ENCODE measurements around the gene RTN1.
"Not testable (repeated sequence)": the region's sequence is repeated elsewhere in the genome, so short reads cannot be mapped to it uniquely, and the experiment has no call there.

The RTN1 gene

DNA sequence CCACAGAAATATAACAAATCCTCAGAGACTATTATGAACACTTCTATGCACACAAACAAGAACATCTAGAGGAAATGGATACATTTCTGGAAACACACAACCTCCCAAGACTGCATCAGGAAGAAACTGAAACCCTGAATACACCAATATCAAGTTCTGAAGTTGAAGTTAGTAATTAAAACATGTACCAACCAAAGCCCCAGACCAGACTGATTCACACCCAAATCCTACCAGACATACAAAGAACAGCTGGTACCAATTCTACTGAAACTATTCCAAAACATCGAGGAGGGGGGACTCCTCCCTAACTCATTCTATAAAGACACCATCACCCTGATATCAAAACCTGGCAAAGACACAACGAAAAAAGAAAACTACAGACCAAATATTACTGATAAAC is 179.3 kb downstream of the RTN1 start:
- DNase-seq = no peak

DNA sequence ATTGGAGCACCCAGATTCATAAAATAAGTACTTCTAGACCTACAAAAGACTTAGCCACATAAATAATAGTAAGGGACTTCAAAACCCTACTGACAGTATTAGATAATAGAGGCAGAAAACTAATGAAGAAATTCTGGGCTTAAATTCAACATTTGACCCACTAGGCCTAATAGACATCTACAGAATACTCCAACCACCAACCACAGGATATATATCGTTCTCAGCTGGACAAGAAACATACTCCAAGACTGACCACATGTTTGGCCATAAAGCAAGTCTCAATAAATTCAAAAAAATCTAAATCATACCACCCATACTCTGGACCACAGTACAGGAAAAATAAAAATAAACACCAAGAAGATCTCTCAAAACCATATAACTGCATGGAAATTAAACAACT is 180.2 kb downstream of the RTN1 start:
- DNase-seq = no peak

DNA sequence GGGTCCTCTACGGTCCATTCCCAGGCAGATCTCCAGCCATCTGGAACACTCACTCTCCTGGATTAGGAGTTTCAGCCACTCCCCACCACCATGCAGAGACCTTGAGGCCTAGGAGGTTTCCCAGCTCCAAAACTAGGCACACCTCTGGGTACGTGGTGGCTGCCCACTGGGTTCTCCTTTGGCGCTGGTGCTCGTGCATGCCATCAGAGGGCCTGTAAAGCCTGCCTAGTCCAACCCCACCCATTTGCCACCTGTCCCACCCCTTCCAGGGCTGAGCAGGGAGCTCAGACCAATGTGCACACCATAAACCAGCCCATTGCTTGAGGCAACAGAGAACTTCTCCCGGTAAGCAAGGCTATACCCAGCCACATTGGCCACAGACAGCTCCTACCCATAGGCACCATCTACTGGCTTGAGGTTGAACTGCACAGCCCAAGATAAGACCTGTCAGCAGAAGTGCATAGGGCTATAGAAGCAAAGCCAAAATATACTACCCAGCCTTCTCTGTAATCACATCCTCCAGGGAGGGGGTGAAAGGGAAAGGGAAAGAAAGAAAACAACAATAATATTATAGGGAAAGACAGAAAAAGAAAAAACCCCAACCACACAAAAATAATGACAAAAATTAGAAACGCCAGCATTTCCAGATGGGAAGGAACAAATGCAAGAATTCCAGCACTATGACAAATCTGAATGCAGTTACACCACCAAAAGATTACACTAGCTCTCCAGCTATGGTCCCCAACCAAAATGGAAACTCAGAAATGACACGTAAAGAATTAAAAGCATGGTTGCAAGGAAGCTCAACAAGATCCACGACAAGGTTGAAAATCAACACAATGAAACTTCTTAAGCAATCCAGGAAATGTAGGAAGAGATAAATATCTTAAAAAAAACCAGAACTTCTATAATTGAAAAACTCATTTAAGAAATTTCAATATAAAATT is 182.1 kb downstream of the RTN1 start:
- peak; percentile 46 for DNase-seq

DNA sequence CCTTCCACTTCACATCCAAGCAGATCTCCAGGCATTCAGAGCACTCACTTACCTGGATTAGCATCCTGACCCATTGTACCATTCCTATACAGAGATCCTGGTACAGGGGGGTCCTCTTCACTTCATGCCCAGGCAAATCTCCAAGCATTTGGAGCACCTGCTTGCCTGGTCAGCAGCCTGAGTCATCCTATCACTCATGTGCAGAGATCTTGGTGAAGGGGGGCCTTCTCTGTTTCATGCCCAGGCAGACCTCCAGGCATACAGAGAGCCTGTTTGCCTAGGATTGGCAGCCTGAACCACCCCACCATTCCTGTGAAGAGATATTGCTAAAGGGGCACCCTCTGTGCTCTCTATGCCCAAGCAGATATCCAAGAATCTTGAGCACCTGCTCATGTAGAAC is 182.9 kb downstream of the RTN1 start:
- DNase-seq = no peak

DNA sequence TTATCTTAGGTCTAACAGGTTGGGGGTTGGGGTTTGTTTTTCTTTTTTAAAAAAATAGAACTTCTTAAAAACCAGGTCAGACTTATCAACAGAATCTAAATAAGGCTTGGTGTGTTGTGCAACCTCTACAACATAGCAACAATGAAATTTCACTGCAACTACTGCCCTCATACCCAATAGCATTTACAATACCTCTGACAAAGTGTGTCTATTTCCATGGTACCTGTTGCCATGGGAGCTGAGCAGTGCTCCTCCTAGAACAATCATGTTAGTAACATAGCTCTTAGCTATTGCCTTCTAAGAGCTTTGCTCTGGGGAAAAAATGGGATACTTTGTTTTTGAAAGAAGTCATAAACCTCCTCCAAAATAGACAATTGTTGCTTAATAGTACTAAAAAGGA is 190.7 kb downstream of the RTN1 start:
- DNase-seq = peak; percentile 36

DNA sequence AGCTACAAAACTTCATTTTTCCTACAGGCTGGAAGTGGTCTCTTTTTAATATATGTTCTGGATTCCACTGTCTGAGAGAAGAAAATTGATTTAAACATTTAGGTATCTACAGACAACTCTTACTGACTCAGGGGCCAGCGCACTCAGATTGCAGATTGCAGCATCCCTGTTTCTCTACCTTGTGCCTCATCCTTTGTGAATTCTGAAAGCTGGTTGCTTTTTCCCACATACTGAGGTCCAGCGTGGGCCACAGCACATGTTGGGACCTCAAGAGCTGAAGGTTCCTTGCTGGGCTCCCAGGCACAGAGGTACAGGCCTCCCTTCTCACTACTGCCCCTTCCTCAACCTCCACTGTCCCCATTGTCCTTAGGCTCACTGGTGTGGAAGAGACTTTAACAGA is 192.2 kb downstream of the RTN1 start:
- DNase-seq = peak; percentile 31

DNA sequence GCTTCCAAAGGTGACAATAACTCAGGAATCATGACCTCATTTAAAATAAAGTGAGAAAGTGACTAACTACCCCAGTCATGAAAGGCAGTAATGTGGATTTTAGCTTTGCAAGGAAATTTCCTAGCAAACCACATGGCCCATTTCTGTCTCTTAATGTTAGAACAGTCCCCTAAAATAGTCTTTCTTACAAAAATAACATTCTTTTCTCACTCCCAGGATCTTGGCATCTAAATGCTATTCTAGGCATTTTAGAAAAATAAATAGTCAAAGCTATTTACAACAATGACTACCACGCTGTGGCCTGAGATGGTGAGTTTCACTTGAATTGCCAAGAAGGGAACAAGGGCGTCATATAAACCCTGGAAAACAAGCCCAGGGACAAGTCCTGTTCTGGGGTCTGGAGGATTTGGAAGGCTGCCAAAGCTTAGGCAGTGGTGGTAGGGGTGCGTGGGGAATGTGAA is 192.8 kb downstream of the RTN1 start:
- DNase-seq = peak; percentile 76

DNA sequence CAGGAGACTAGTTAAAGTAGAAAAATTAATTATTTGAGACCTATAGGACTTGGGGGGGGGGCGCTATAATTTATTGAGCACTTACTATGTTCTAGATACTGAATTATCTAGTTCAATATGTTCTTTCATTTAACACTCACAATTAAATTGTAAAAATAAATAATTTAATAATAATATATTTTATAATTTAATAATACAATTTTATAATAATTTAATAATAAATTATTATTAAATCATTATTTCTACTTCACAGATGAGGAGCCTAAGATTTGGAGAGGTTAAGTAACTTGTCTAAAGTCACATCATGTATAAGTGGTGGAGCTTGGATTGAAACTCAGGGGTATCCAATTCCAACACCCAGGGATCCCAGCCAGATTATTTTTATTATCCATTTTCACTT is 195.2 kb downstream of the RTN1 start:
- no peak for DNase-seq

DNA sequence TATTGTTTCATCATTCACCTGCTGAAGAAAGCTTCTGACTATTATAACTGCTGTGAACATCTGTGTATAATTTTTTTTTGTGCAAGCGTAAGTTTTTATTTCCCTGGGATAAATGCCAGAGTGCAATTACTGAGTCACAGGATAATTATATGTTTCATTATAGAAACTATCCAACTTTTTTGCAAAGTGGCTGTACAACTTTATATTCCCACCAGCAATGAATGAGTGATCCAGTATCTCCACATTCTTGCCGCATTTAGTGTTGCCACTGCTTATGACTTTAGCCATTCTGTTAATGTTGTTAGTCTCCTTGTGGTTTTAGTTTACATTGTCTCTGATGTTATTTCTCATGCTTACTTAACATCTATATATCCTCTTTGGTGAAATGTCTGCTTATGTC is 205.8 kb downstream of the RTN1 start:
- no peak for DNase-seq

DNA sequence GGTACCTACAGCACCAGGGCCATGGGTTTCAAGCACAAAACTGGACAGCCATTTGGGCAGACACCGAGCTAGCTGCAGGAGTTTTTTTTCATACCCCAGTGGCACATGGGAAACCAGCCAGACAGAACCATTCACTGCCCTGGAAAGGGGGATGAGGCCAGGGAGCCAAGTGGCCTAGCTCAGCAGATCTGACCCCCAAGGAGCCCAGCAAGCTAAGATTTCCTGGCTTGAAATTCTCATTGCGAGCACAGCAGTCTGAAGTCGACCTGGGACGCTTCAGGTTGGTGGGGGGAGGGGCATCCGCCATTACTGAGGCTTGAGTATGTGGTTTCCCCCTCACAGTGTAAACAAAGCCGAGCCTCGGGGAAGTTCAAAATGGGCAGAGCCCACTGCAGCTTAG is 212.8 kb downstream of the RTN1 start:
- no peak for DNase-seq

DNA sequence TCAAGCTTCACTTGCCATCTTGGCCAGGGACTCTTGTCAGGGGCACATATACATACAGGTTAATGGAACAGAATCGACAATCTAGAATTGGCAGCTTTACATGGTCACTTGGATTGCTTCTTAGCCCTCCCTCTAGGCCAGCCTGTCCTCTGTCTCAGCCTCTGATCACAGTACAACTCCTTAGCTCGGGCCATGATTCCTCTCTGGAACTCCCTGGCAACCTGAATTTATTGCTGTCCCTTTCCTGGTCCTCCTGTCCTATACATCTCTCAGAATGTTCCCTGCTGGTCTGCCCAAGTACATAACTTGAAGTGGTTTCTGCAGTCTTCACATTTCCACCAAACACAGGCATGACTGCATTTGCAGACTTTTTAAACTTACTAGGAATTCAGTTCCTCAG is 214.1 kb downstream of the RTN1 start:
- DNase-seq = no peak

DNA sequence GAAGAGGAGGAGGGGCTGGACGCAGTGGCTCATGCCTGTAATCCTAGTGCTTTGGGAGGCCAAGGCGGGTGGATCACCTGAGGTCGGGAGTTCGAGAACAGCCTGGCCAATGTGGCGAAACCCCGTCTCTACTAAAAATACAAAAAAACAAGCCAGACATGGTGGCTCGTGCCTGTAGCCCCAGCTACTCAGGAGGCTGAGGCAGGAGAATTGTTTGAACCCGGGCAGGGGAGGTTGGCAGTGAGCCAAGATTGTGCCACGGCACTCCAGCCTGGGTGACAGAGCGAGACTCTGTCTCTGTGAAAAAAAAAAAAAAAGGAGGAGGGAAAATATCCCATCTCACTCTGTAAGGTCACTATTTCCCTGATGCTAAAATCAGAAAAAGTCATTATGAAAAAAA is 216.4 kb downstream of the RTN1 start:
- not testable (repeated sequence) for DNase-seq

DNA sequence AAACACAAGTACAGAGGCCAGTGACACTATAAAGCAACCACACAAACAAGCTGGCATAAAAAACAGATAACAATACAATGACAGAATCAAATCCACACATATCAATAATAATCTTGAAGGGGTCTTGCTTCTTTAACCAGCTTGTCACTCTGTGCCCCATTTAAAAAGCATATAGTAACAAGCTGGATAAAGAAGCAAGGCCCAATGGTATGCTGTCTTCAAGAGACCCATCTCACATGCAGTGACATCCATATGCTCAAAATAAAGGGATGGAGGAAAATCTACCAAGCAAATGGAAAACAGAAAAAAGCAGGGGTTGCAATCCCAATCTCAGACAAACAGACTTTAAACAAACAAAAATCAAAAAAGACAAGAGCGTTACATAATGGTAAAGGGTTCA is 223.7 kb downstream of the RTN1 start:
- not testable (repeated sequence) for DNase-seq

DNA sequence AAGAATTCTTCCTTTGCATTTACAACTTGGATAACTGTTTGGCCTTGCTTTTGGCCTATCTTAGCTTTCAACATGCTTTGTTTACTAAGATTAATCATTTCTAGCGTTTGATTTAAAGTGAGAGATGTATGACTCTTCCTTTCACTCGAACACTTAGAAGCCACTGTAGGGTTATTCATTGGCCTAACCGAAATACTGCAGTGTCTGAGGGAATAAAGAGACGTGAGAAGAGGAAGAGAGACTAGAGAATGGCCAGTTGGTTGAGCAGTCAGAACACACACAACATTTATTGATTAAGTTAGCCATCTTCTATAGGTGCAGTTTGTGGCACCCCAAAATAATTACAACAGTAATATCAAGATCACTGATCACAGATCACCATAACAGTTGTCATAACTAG is 231.7 kb downstream of the RTN1 start:
- no peak for DNase-seq

DNA sequence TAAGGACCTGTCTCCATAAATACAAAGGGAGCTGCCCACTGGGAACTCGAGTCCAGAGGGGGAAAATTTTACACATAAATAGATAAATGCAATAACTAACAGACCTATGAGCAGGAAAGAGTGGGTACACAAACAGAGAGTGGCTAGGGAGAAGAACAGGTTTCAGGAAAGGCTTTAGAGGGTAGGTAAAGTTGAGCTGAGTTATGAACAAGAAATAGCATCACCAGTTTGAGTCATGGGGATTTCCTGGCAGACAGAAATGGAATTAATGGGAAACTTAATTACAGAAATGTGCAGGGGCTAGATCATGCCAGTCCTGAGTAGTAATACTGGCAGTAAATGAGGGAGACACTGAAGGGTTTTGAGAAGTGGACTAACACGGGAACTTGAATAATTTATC is 236.0 kb downstream of the RTN1 start:
- DNase-seq = peak; percentile 7

DNA sequence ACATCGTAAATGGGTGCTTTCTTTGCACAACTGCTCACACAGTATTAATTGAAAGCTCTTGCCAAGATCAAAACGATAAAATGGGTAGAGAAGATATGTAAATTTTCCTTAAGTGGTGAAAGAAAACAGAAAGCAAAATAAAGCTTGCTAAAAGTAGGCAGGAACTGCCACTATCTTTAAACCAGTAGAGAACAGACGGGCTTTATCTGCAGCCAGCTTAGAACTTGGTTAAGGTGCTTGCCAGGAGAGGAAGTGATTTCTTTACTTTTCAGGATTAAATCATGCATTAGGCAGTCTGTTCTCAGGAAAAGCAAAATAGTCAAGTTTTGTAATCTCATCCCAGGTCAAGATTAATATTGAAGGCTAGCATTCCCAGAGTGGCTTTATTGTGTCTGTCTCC is 237.1 kb downstream of the RTN1 start:
- no peak for DNase-seq

DNA sequence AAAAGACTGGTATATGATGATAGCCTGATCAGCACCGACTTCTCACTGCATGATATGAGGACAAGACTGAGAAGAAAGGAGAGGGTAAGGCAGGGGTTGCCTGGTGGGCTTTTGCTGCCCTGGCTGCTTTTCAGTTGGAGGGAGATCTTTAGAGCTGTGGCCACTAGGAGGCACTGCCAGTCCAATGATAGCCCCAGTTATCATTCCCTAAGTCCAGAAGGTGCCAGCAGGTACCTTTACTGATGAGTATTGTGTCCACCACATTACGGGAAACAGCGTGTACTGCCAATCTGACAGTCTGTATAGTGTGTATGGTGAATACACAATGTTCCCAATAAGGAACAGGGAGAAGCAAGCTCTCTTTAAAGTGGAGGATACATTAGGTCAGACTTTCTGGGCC is 238.2 kb downstream of the RTN1 start:
- no peak for DNase-seq

DNA sequence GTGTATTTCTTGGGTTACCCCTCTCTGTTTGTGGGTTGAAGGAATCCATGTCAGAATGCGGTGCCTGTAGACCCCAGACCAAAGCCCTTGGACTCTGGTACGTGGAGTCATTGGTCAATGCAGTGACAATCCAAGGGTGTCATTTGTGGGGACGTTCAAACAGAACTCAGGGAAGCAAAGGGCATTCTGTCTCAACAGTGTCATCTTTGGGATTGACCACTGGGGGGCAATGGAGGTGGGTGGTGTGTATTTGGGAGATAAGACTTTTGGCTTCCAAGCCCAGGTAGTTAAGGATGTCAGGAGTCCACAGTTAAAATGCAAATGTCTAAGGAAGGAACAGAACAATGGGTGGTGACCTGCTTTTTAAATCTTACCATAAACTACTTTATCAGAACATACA is 239.3 kb downstream of the RTN1 start:
- DNase-seq = no peak

DNA sequence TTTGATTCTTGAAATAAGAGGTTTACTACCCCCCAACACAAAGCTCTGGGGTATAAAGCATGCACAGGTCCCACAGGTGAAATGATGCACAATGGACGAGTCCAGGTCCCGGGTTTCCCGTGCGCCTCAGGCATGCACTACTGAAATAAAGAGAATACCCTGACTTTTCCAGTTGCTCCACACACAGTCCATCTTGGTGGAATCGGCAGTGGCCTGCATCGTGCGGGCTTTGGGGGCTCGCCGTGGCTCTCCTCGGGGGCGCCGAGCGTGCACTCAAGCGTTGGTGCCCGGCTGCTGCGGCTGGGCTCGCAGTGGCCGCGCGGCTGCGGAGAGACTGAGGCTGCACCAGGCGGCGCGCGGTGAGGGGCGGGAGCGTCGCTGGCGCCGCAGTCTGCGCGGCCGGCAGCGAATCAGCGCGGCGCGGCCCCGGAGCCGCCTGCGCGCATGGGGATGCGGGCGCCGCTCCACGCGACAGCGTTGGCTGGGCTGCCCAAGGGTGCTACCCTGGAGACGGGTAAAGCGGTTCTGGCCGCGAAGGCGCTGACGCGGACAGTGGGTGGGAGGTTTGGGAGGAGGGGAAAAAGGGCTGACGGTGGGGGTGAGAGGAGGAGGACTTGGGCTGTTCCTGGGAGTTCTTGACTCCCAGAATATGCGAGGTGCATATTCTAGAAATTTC is 240.2 kb downstream of the RTN1 start:
- no peak for DNase-seq

DNA sequence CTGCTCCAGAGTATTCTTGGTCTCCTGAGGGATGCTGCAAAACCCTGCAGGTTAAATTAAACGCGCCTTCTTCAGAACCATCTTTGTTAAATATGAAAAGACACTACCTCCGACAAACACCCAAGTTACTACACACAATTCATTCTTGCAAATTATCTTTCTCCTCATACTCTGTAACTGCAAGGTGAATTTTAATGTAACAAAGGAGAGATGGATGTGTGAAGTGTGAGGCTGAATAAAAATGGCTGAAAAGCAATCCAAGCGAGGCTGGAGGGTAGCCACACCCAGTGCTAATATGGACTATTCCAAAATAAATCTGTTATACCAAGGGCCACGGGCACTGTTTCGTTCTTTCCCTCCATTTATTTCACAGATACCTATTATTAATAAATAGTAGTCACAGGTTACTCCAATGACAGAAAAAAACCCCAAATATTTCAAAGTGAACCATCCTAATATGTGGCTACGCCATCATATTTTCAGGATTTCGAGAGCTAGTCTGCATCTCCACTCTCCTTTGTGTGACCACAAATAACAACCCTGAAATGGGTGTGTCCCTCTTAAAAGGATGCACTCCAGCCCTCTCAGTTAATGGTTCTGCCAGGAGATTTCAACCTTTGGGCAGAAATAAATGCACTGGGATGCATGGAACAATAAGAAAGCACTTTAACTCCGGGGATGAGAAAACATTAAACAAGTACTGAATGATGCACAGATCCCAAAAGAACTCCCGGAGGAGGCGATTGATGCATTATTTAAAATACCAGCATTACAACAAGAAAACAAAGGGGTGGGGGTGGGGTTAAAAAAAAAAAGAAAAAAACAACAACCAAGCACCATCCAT is 240.9 kb downstream of the RTN1 start:
- DNase-seq = no peak

DNA sequence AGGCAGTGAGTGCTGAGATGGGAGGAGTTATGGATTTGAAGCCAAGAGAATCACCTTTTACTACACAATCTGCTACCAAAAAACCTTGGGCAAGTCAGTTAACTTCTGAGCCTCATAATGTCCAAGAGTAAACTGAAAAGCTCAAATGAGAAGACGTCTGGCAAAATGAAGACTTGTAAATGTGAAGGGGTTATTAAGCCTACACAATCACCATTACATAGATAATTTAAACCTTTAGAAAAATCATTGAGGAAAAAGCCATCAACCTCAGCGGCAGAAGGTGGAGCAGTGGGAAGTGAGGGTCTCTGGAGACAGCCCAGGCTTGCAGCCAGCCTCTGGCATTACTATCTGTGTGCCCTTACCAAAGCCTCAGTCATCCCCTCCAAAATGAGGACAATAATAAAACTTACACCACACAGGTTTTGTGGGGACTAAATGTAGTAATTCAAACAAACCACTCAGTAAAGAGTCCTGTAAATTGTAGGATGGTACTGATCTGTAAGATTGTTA is 243.5 kb downstream of the RTN1 start:
- no peak for DNase-seq

DNA sequence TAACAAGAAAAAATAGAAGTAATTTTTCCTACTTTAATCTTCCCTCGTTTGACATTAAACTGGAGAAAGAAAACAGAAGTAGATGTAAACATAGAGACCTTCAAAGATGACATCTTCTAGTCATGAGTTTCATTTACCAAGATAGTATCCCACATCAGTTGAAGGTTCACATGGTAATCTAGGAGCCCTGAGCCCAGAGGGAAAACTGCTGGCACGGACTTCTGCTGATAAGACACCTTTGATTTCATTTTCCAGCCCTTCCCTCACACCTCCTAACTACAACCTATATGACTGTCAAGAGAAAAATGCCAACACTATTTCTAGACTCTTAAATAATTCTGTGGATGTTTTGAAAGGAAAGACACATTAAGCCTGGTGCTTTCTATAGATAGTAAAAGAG is 247.9 kb downstream of the RTN1 start:
- DNase-seq = no peak

DNA sequence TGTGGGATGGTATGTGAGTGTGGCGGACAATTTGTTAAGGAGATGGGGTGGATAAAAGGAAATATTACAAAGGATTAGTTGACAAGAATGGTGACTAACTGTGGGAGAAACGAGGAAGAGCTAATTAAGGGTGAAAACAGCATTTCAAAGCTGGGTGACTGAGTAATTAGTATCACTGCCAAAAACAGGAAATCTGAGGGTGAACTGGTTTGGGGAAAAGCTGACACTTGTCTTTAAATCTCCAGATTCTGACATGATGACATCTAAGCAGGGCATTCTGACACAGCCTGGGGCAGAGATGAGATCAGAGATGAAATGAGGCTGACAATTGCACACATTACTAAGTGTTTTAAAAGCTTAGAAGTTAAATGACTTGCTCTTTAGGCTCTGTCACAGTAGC is 251.5 kb downstream of the RTN1 start:
- DNase-seq = no peak
